Activated CD4-positive, alpha-beta T cell treated with anti-CD3 and anti-CD28 coated beads for 1 hour (primary cell): ENCODE measurements around the gene IGFALS.
A peak's percentile ranks its signal among the peaks of the same experiment; 100 is the strongest.

ENCODE experiments used
- DNase-seq: peaks from one replicate; pipeline ENCODE4 v3.0.0-alpha.2; 2020

IGFALS gene

GRCh38 chr16:1793578-1794220 is at the start of gene IGFALS:
Gene IGFALS, minus strand, starts transcription at chr16:1793705. Its CDS starts 53 bp downstream, at chr16:1793652.
- DNase-seq, result no peak

- no peak for DNase-seq
Measured at GRCh38 chr16:1839554-1839953, 46.0 kb upstream of the IGFALS start.

- DNase-seq, result no peak
Measured at GRCh38 chr16:1834096-1834495, 40.6 kb upstream of the IGFALS start.

GRCh38 chr16:1832838-1833454 is 39.4 kb upstream of the IGFALS start:
- DNase-seq, result no peak

GRCh38 chr16:1831186-1832075 is 37.9 kb upstream of the IGFALS start:
- no peak for DNase-seq

- DNase-seq, result no peak
Measured at GRCh38 chr16:1830213-1830612, 36.7 kb upstream of the IGFALS start.

GRCh38 chr16:1828645-1829410 is 35.3 kb upstream of the IGFALS start:
- DNase-seq, result no peak

GRCh38 chr16:1826691-1827573 is 33.4 kb upstream of the IGFALS start, which contains the start of the genes FAHD1 and HAGH:
Gene FAHD1, plus strand, starts transcription at chr16:1827206. Its CDS starts 33 bp downstream, at chr16:1827239.
Gene HAGH, minus strand, starts transcription at chr16:1826825. Its CDS starts 38 bp downstream, at chr16:1826787.
- DNase-seq, result peak; percentile 86

- peak; percentile 64 for DNase-seq
Measured at GRCh38 chr16:1825864-1826690, 32.6 kb upstream of the IGFALS start.

GRCh38 chr16:1825381-1825863 is 31.9 kb upstream of the IGFALS start:
- no peak for DNase-seq

- DNase-seq, result no peak
Measured at GRCh38 chr16:1823821-1824220, 30.3 kb upstream of the IGFALS start.

GRCh38 chr16:1822801-1823200 is 29.3 kb upstream of the IGFALS start:
- DNase-seq, result no peak

GRCh38 chr16:1821861-1822611 is 28.5 kb upstream of the IGFALS start:
- no peak for DNase-seq

- DNase-seq, result no peak
Measured at GRCh38 chr16:1820946-1821290, 27.4 kb upstream of the IGFALS start.

GRCh38 chr16:1820096-1820945 is 26.8 kb upstream of the IGFALS start:
- DNase-seq, result no peak

GRCh38 chr16:1819611-1820010 is 26.1 kb upstream of the IGFALS start:
- no peak for DNase-seq

- no peak for DNase-seq
Measured at GRCh38 chr16:1818873-1819525, 25.5 kb upstream of the IGFALS start.

GRCh38 chr16:1818204-1818872 is 24.8 kb upstream of the IGFALS start:
- no peak for DNase-seq
